Measurements from ENCODE around the gene PIP5K1C.

PIP5K1C gene

GRCh38 chr19:3669082-3669946 is 31.0 kb downstream of the PIP5K1C start:
- TF ChIP-seq SIN3A (IDR thresholded peaks at IDR 0.05; ENCODE audit: borderline replicate concordance, insufficient read depth, low read length) (no peak), FOXP2 (optimal IDR thresholded peaks at IDR 0.05; ENCODE audit: borderline replicate concordance, extremely low read depth, extremely low read length, insufficient read depth) (no peak), POLR2AphosphoS5 (IDR thresholded peaks at IDR 0.05; ENCODE audit: low read depth, low read length) (no peak), REST (IDR thresholded peaks at IDR 0.05; ENCODE audit: insufficient read depth in 1 of 2, low read depth in 2 of 2, low read length in 2 of 2) (no peak), TAF1 (IDR thresholded peaks at IDR 0.05; ENCODE audit: borderline replicate concordance, insufficient read depth, low read length) (no peak)

- TF ChIP-seq SIN3A (IDR thresholded peaks at IDR 0.05; ENCODE audit: borderline replicate concordance, insufficient read depth, low read length): no peak
- no peak for TF ChIP-seq POLR2AphosphoS5 (IDR thresholded peaks at IDR 0.05; ENCODE audit: low read depth, low read length)
- TF ChIP-seq TAF1 (IDR thresholded peaks at IDR 0.05; ENCODE audit: borderline replicate concordance, insufficient read depth, low read length): no peak
- no peak for TF ChIP-seq REST (IDR thresholded peaks at IDR 0.05; ENCODE audit: insufficient read depth in 1 of 2, low read depth in 2 of 2, low read length in 2 of 2)
- no peak for TF ChIP-seq FOXP2 (optimal IDR thresholded peaks at IDR 0.05; ENCODE audit: borderline replicate concordance, extremely low read depth, extremely low read length, insufficient read depth)
Observed at GRCh38 chr19:3668331-3669081, 31.8 kb downstream of the PIP5K1C start.

- TF ChIP-seq POLR2AphosphoS5 (IDR thresholded peaks at IDR 0.05; ENCODE audit: low read depth, low read length): no peak
- TF ChIP-seq SIN3A (IDR thresholded peaks at IDR 0.05; ENCODE audit: borderline replicate concordance, insufficient read depth, low read length): no peak
- TF ChIP-seq REST (IDR thresholded peaks at IDR 0.05; ENCODE audit: insufficient read depth in 1 of 2, low read depth in 2 of 2, low read length in 2 of 2): no peak
- TF ChIP-seq FOXP2 (optimal IDR thresholded peaks at IDR 0.05; ENCODE audit: borderline replicate concordance, extremely low read depth, extremely low read length, insufficient read depth): no peak
- no peak for TF ChIP-seq TAF1 (IDR thresholded peaks at IDR 0.05; ENCODE audit: borderline replicate concordance, insufficient read depth, low read length)
Observed at GRCh38 chr19:3667766-3668165, 32.5 kb downstream of the PIP5K1C start.

GRCh38 chr19:3667037-3667638 is 33.1 kb downstream of the PIP5K1C start:
- no peak for TF ChIP-seq SIN3A (IDR thresholded peaks at IDR 0.05; ENCODE audit: borderline replicate concordance, insufficient read depth, low read length)
- no peak for TF ChIP-seq TAF1 (IDR thresholded peaks at IDR 0.05; ENCODE audit: borderline replicate concordance, insufficient read depth, low read length)
- TF ChIP-seq REST (IDR thresholded peaks at IDR 0.05; ENCODE audit: insufficient read depth in 1 of 2, low read depth in 2 of 2, low read length in 2 of 2): no peak
- TF ChIP-seq FOXP2 (optimal IDR thresholded peaks at IDR 0.05; ENCODE audit: borderline replicate concordance, extremely low read depth, extremely low read length, insufficient read depth): no peak
- TF ChIP-seq POLR2AphosphoS5 (IDR thresholded peaks at IDR 0.05; ENCODE audit: low read depth, low read length): no peak

Measured in PFSK-1 (cell line).